Bone marrow (tissue), 2 donors: ENCODE results near the gene AMBRA1.

Experiments used
- DNase-seq, 2 donors: peaks; one replicate each; lab custom pipeline; 2025; lab: John Stamatoyannopoulos, UW

Gene AMBRA1

GRCh38 chr11:46436113-46436512 lies 157.7 kb downstream of the AMBRA1 start:
- no peak for DNase-seq

DNA sequence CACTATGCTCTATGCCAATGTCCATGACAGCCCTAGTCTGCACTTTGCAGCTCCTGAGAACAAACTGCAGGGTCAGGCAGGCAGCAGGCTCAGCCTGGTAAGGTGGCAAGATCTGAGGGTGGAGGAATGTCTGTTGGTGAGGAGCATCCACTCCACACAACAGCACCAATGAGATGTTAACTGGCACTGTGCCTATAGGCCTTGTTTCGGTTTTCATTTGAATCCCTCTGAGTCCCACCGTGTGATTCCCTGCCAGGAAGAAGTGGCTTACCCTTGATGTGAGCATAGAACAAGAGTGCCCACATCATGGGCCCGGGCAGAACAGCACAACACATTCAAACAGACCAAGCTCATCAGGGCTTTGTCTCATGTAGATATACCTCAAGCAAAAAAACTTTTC lies 158.1 kb downstream of the AMBRA1 start:
- no peak for DNase-seq

- peak in 1 of 2 donors; percentile 1 for DNase-seq
Measured at GRCh38 chr11:46431211-46431610, 162.6 kb downstream of the AMBRA1 start.

DNA sequence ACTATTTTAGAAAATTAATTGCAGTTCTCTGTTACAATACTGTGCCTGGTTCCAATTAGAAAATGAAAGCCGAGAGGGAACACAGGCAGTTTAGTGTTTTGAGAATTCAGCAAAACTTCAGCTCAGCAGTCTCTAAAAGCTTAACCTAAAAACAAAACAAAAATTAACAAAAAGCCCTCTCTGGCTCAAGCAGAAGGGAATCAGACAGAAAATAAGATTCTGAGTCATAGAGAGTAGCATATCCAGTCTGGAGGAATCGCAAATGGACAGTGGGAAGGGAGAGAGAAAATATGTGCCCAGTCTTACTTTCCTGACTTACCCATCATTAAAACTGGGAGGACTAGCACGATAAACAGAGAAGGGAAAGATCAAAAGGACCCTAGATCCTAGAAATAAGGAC lies 164.1 kb downstream of the AMBRA1 start:
- DNase-seq, result no peak

- DNase-seq, result no peak
Measured at GRCh38 chr11:46427364-46427763, 166.5 kb downstream of the AMBRA1 start.

GRCh38 chr11:46426233-46426991 lies 167.4 kb downstream of the AMBRA1 start:
- no peak for DNase-seq

- no peak for DNase-seq
Measured at GRCh38 chr11:46422588-46422987, 171.2 kb downstream of the AMBRA1 start.

DNA sequence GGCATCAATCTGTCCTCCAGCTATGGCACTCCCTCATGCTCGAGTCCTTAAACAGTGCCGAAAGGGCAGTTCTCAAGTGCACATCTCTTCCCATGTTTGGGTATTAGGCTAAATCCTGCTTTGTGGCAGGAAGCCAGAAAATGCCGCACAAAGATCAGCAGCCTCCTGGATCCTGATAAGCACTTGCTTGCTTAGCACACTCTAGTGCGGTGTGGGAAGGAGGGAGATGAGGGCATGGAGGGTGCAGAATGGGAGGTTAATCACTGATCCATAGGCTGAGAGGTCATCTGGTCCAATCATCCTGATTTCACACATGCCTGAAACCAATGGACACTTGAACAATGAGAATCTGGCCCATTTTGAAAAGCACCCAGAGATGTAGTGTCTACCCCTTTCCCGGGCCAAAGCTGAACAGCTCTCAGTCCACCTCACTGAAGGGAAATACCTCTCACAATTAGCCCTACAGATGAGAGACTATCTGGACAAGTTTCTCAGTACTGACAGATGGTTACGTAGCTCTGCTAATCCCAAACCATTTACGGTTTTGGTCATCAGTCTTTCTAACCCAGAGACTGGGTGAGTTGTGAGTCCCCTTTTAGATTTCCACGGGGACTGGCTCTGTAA lies 172.5 kb downstream of the AMBRA1 start:
- DNase-seq, result no peak

DNA sequence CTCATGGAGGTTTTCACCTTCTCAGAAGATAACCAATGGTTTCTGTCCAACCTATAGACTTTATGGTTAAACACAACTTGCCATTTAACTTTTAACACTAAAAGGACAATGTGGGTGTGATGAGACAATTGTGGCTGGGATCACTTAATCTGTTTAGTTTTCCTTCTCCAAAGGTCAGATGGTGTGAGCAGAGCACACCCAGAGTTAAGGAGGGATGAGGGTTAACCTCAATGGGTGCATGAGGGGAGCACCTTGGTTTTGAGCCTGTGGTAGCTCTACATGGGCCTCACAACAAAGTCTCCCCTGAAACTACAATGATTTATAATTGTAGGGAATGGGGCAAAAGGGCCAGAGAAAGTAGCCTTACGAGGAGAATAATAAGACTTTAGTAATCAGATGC lies 173.3 kb downstream of the AMBRA1 start:
- no peak for DNase-seq

DNA sequence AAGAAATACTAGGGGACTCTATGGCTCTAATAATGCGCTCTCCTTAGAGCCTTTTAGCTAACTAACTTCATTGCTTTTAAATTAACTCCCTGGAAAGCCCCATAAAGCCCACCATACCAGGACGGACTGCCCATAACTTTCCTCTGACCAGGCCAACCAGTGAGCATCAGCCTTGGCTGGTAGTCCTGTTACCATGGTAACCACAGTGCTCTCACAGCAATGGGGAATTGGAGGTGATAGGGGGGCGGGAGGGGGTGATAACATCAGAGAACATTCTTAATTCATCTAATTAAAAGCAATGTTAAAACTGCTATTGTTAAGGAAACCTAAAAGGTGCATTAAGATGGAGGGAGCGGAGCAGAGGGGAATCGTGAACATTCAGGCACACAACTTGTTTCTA lies 175.1 kb downstream of the AMBRA1 start:
- no peak for DNase-seq

GRCh38 chr11:46417711-46418110 lies 176.1 kb downstream of the AMBRA1 start:
- DNase-seq, result no peak

DNA sequence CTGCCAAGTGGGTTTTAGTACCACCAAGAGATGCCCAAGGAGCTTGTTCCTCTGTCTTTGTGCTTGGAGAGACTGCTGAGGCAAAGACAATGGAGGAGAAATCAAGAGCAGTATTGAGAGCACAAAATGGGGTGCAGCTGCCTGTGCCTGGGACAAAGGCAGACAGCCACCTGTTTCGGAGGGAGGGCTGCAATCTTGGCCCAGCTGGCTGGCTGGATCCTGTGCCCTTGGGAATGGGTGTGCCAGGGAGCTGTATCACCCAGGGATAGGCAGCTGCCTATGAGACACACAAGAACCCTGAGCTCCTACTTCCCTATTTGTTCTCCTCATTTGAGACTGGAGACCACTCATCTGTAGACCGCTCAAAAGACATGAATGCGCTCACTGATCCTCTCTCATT lies 178.9 kb downstream of the AMBRA1 start:
- DNase-seq, result no peak

- DNase-seq, result no peak
Measured at GRCh38 chr11:46414466-46414796, 179.4 kb downstream of the AMBRA1 start.

GRCh38 chr11:46413760-46414465 lies 179.9 kb downstream of the AMBRA1 start:
- no peak for DNase-seq

- DNase-seq, result no peak
Measured at GRCh38 chr11:46410021-46410420, 183.8 kb downstream of the AMBRA1 start.

- no peak for DNase-seq
Measured at GRCh38 chr11:46408407-46408986, 185.3 kb downstream of the AMBRA1 start.

GRCh38 chr11:46407635-46408034 lies 186.2 kb downstream of the AMBRA1 start:
- DNase-seq, result no peak

DNA sequence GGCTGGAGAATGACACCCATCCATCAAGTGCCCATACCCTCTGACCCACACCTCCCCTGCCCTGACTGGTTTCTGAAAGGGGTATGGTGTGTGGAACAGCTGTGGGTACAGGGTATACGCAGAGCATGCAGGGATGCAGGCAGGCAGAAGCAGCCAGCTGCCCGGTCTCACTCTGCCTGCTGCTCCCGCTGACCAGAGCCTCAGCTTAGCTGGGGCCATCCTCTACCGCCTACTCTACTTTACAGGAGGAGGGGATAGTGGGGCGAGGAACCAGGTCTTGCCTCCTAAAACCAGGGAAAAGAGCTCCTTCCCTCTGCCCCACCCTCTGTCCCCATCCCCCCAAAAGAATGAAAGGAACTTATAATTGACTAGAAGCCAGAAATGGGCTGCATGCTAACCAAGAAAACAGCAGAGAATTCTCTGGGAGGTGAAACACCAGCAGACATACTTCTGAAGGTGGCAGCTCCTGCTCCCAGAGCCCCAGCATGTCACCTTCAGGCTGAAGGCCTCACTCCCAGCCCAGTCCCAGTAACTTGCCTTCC lies 189.3 kb downstream of the AMBRA1 start:
- no peak for DNase-seq

GRCh38 chr11:46402957-46403902 lies 190.6 kb downstream of the AMBRA1 start:
- no peak for DNase-seq

- no peak for DNase-seq
Measured at GRCh38 chr11:46397526-46397925, 196.3 kb downstream of the AMBRA1 start.

DNA sequence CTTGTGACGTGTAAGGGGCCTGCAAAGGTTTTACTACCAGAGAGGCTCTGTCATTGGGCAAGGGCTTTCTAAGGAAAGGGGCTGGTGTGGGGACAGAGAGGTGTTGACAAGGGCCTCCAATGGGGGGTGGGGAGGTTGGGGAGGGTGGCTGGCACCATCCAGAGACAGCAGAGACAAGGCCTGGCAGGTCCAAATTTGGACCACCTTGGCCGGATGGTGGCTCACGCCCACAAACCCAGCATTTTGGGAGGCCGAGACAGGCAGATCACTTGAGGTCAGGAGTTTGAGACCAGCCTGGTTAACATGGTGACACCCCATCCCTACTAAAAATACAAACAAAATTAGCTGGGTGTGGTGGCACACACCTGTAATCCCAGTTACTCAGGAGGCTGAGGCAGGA lies 200.1 kb downstream of the AMBRA1 start:
- DNase-seq, result no peak

DNA sequence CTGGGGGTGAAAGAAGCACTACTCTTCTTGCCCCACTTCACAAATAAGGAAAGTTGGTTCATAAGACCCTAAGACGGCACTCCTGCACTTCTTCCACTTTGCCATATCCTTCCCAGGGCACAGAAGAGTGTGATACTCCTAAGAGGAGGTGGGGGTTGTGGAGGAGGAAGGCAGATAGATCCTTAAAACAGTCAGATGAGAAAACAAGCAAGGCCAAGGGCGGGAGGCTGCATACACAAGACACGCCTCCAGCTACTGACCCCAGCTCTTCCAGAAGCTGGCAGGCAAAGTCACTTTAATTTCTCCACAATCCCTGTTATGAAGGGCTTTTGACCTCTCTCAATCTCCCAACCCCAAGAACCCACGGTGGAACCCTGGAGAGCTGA lies 200.6 kb downstream of the AMBRA1 start:
- no peak for DNase-seq
